ENCODE measurements around the gene ADRA2A.

The ADRA2A gene

GRCh38 chr10:111110771-111111170, 33.9 kb downstream of the ADRA2A start:
- DNase-seq (ENCODE audit: low spot score), result no peak

GRCh38 chr10:111112333-111112732, 35.5 kb downstream of the ADRA2A start:
- DNase-seq (ENCODE audit: low spot score), result no peak

GRCh38 chr10:111113238-111113960, 36.6 kb downstream of the ADRA2A start:
- no peak for DNase-seq (ENCODE audit: low spot score)

GRCh38 chr10:111113961-111114757, 37.3 kb downstream of the ADRA2A start:
- DNase-seq (ENCODE audit: low spot score), result no peak

- DNase-seq (ENCODE audit: low spot score), result no peak
Observed at GRCh38 chr10:111114758-111115500, 38.1 kb downstream of the ADRA2A start.

- DNase-seq (ENCODE audit: low spot score), result no peak
Observed at GRCh38 chr10:111116211-111116610, 39.4 kb downstream of the ADRA2A start.

- DNase-seq (ENCODE audit: low spot score), result no peak
Observed at GRCh38 chr10:111116762-111117445, 40.1 kb downstream of the ADRA2A start.

GRCh38 chr10:111117528-111118277, 40.9 kb downstream of the ADRA2A start:
- DNase-seq (ENCODE audit: low spot score), result no peak

- no peak for DNase-seq (ENCODE audit: low spot score)
Observed at GRCh38 chr10:111118758-111119157, 41.9 kb downstream of the ADRA2A start.

GRCh38 chr10:111119637-111120036, 42.8 kb downstream of the ADRA2A start:
- no peak for DNase-seq (ENCODE audit: low spot score)

GRCh38 chr10:111122127-111122526, 45.3 kb downstream of the ADRA2A start:
- DNase-seq (ENCODE audit: low spot score), result no peak

- DNase-seq (ENCODE audit: low spot score), result no peak
Observed at GRCh38 chr10:111123883-111124282, 47.1 kb downstream of the ADRA2A start.

- no peak for DNase-seq (ENCODE audit: low spot score)
Observed at GRCh38 chr10:111125102-111125501, 48.3 kb downstream of the ADRA2A start.

- no peak for DNase-seq (ENCODE audit: low spot score)
Observed at GRCh38 chr10:111126077-111126476, 49.2 kb downstream of the ADRA2A start.

- no peak for DNase-seq (ENCODE audit: low spot score)
Observed at GRCh38 chr10:111127081-111127848, 50.4 kb downstream of the ADRA2A start.

GRCh38 chr10:111128331-111129180, 51.7 kb downstream of the ADRA2A start:
- DNase-seq (ENCODE audit: low spot score), result no peak

GRCh38 chr10:111129363-111129762, 52.5 kb downstream of the ADRA2A start:
- no peak for DNase-seq (ENCODE audit: low spot score)

GRCh38 chr10:111130471-111130870, 53.6 kb downstream of the ADRA2A start:
- no peak for DNase-seq (ENCODE audit: low spot score)
